ENCODE data around the gene HSPA1A. TPM values are rescaled to one million over a fixed set of nuclear protein-coding genes. Genes with fewer than 3 reads are reported as not detected.
A peak's percentile ranks its signal among the peaks of the same experiment; 100 is the strongest.

Gene HSPA1A
- polyA plus RNA-seq, 1 donor (not counting 4 experiments of a cell fraction or from before 2014, with no cell fraction given) = 110 TPM

DNA sequence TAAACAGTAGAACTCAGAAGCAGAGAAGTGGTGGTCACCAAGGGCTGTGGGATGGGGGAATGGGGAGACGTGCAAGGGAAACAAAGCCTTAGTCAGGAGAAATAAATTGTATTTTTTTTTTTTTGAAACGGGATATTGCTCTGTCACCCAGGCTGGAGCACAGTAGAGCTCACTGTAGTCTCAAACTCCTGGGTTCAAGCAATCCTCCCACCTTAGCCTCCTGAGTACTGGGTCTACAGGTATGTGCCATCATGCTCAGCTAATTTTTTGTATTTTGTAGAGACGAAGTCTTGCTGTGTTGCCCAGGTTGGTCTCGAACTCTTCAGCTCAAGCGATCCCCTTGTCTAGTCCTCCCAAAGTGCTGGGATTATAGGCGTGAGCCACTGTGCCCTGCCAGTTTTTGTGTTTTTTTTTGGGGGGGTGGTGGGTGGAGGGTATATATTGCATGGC is 15.6 kb downstream of the HSPA1A start:
- no peak for FAIRE-seq
- Histone ChIP-seq H4K20me1 (ENCODE audit: control insufficient read depth, extremely low read depth, insufficient read depth, low read length) (peaks cover 5% of the 10 kb centered on the region), H3K27ac (ENCODE audit: control insufficient read depth, insufficient read depth, low read length) (peak overlapping the region; percentile 50), H3K4me3 (ENCODE audit: control insufficient read depth in 2 of 3, extremely low read depth in 1 of 3, insufficient read depth in 2 of 3, low read depth in 1 of 3, low read length in 3 of 3) (peak overlapping the region; percentile 74 to 97 (median 89)), H3K4me1 (ENCODE audit: control insufficient read depth, extremely low read depth, insufficient read depth, low read length) (peaks cover 18% of the 10 kb centered on the region), H3K36me3 (ENCODE audit: control insufficient read depth in 2 of 2, extremely low read depth in 1 of 2, insufficient read depth in 2 of 2, low read length in 2 of 2) (peaks cover 0 to under 1% of the 10 kb centered on the region in 2 experiments), H3K9me3 (ENCODE audit: control insufficient read depth, low read depth, low read length) (no peaks in the 10 kb centered on the region), H3K9me1 (ENCODE audit: control insufficient read depth, extremely low read depth, insufficient read depth, low read length) (no peaks in the 10 kb centered on the region), H3K27me3 (ENCODE audit: control insufficient read depth, extremely low read depth, insufficient read depth, low read length) (no peaks in the 10 kb centered on the region), H3K4me2 (ENCODE audit: control insufficient read depth, extremely low read depth, insufficient read depth, low read depth, low read length) (peak overlapping the region; percentile 84), H3K79me2 (ENCODE audit: control insufficient read depth, insufficient read depth, low read length) (peaks cover 38% of the 10 kb centered on the region), H2AFZ (ENCODE audit: control insufficient read depth, low read length) (no peak overlapping the region), H3K9ac (ENCODE audit: control insufficient read depth, extremely low read depth, insufficient read depth, low read length) (peak overlapping the region; percentile 62)
- no peak for TF ChIP-seq EZH2 (IDR thresholded peaks at IDR 0.05; ENCODE audit: low read length)
- TF ChIP-seq CTCF (optimal IDR thresholded peaks at IDR 0.05 in 1 of 3, IDR thresholded peaks at IDR 0.05 in 1 of 3, conservative IDR thresholded peaks at IDR 0.05 in 1 of 3; ENCODE audit: extremely low read depth in 1 of 3, insufficient read depth in 2 of 3, low read length in 3 of 3) = no peak
- DNase-seq (ENCODE audit: low read depth, low spot score) = no peak
- dilution Hi-C loops (cut with MboI; ENCODE audit: extremely low pct_ligation_motif_present, low sequenced_read_pairs) = no loop called here

- Histone ChIP-seq H3K9me1 (ENCODE audit: control insufficient read depth, extremely low read depth, insufficient read depth, low read length) (no peaks in the 10 kb centered on the region), H3K4me2 (ENCODE audit: control insufficient read depth, extremely low read depth, insufficient read depth, low read depth, low read length) (peak overlapping the region; percentile 84), H3K4me1 (ENCODE audit: control insufficient read depth, extremely low read depth, insufficient read depth, low read length) (peaks cover 12% of the 10 kb centered on the region), H3K4me3 (ENCODE audit: control insufficient read depth in 2 of 3, extremely low read depth in 1 of 3, insufficient read depth in 2 of 3, low read depth in 1 of 3, low read length in 3 of 3) (peak overlapping the region; percentile 51 to 89 (median 74)), H3K9ac (ENCODE audit: control insufficient read depth, extremely low read depth, insufficient read depth, low read length) (peak overlapping the region; percentile 62), H3K9me3 (ENCODE audit: control insufficient read depth, low read depth, low read length) (no peaks in the 10 kb centered on the region), H3K27ac (ENCODE audit: control insufficient read depth, insufficient read depth, low read length) (peak overlapping the region; percentile 0), H4K20me1 (ENCODE audit: control insufficient read depth, extremely low read depth, insufficient read depth, low read length) (peaks cover 12% of the 10 kb centered on the region), H2AFZ (ENCODE audit: control insufficient read depth, low read length) (no peak overlapping the region), H3K79me2 (ENCODE audit: control insufficient read depth, insufficient read depth, low read length) (peaks cover 45% of the 10 kb centered on the region), H3K36me3 (ENCODE audit: control insufficient read depth in 2 of 2, extremely low read depth in 1 of 2, insufficient read depth in 2 of 2, low read length in 2 of 2) (peaks cover 0 to 7% of the 10 kb centered on the region in 2 experiments), H3K27me3 (ENCODE audit: control insufficient read depth, extremely low read depth, insufficient read depth, low read length) (no peaks in the 10 kb centered on the region)
- TF ChIP-seq CTCF (optimal IDR thresholded peaks at IDR 0.05 in 1 of 3, IDR thresholded peaks at IDR 0.05 in 1 of 3, conservative IDR thresholded peaks at IDR 0.05 in 1 of 3; ENCODE audit: extremely low read depth in 1 of 3, insufficient read depth in 2 of 3, low read length in 3 of 3) = no peak
- no peak for TF ChIP-seq EZH2 (IDR thresholded peaks at IDR 0.05; ENCODE audit: low read length)
- FAIRE-seq = no peak
- dilution Hi-C loops (cut with MboI; ENCODE audit: extremely low pct_ligation_motif_present, low sequenced_read_pairs) = no loop called here
- no peak for DNase-seq (ENCODE audit: low read depth, low spot score)
Observed at GRCh38 chr6:31831350-31832215, 16.2 kb downstream of the HSPA1A start.
